IMR-90 (cell line): ENCODE results near the gene BCAR1. TPM values are rescaled to one million over a fixed set of nuclear protein-coding genes. Genes with fewer than 3 reads are reported as not detected.

Source experiments
- ATAC-seq: fragments of 200-7000 bp; cut with Tn5 transposase; 2 replicates; pipeline ENCODE4 v1.9.1; 2020; ENCODE audit warnings: low read depth, mild to moderate bottlenecking, moderate library complexity
- BruUV-seq: library from RNA; stranded (reverse); fragments of 400-500 nt; replicated peaks from 2 replicates; lab custom pipeline; 2021; lab: Mats Ljungman, UMichigan
- CTCF ChIA-PET: fragments of 300-600 bp; formaldehyde crosslinking; extraction: SDS; loops from one replicate; lab custom pipeline; 2021; ENCODE audit warnings: antibody characterized with exemption; lab: Yijun Ruan, JAX
- POLR2A ChIA-PET: fragments of 300-600 bp; sonication (Branson Sonifier 250); formaldehyde crosslinking; loops from one replicate; lab custom pipeline; 2022; ENCODE audit warnings: antibody characterized with exemption; ENCODE audit not compliant: unreplicated experiment; lab: Charles Lee
- DNase-seq: peaks from one replicate; pipeline ENCODE4 v3.0.0; 2013
- H2AFZ ChIP-seq: replicated peaks from 2 replicates; pipeline ENCODE3; 2013; ENCODE audit warnings: low read length, mild to moderate bottlenecking; ENCODE audit not compliant: poor library complexity
- H2AK5ac ChIP-seq: 2 replicates; pipeline ENCODE4 v1.6.1; 2013; ENCODE audit warnings: low read depth, low read length, inconsistent platforms
- H2AK9ac ChIP-seq: replicated peaks from 2 replicates; pipeline ENCODE3; 2013; ENCODE audit warnings: mild to moderate bottlenecking, low read depth, low read length, moderate library complexity; ENCODE audit not compliant: poor library complexity
- H2BK120ac ChIP-seq: 2 replicates; pipeline ENCODE4 v1.6.1; 2013; ENCODE audit warnings: low read depth, low read length, inconsistent platforms
- H2BK15ac ChIP-seq: 3 replicates; pipeline ENCODE4 v1.6.1; 2013; ENCODE audit warnings: low read depth, low read length, inconsistent platforms
- H2BK20ac ChIP-seq: 2 replicates; pipeline ENCODE4 v1.6.1; 2013; ENCODE audit warnings: low read depth, mild to moderate bottlenecking, inconsistent platforms, low read length, moderate library complexity
- H2BK5ac ChIP-seq: 2 replicates; pipeline ENCODE4 v1.6.1; 2013; ENCODE audit warnings: mild to moderate bottlenecking, low read depth, low read length, inconsistent platforms; ENCODE audit not compliant: poor library complexity, severe bottlenecking
- H3K14ac ChIP-seq: replicated peaks from 2 replicates; pipeline ENCODE4 v1.6.1; 2013; ENCODE audit warnings: low read depth, low read length, inconsistent platforms
- H3K18ac ChIP-seq: 2 replicates; pipeline ENCODE4 v1.6.1; 2013; ENCODE audit warnings: low read depth, low read length, control low read depth
- H3K23ac ChIP-seq: 2 replicates; pipeline ENCODE4 v1.6.1; 2013; ENCODE audit warnings: low read depth, low read length, inconsistent platforms
- H3K27ac ChIP-seq: 2 replicates; pipeline ENCODE4 v1.5.1; 2013; ENCODE audit warnings: mild to moderate bottlenecking, control low read depth, low read length; ENCODE audit not compliant: insufficient read depth
- H3K27me3 ChIP-seq: 2 replicates; pipeline ENCODE4 v1.6.1; 2013; ENCODE audit warnings: low read length; ENCODE audit not compliant: control insufficient read depth, insufficient read depth
- H3K36me3 ChIP-seq: 2 replicates; pipeline ENCODE4 v1.6.1; 2013; ENCODE audit warnings: low read length, mixed read lengths; ENCODE audit not compliant: control insufficient read depth, insufficient read depth
- H3K4ac ChIP-seq: 2 replicates; pipeline ENCODE4 v1.6.1; 2013; ENCODE audit warnings: low read depth, low read length, inconsistent platforms
- H3K4me1 ChIP-seq: 2 replicates; pipeline ENCODE4 v1.6.1; 2013; ENCODE audit warnings: low read length, mixed read lengths; ENCODE audit not compliant: control insufficient read depth, insufficient read depth
- H3K4me2 ChIP-seq: 2 replicates; pipeline ENCODE4 v1.6.1; 2013; ENCODE audit warnings: low read depth, mild to moderate bottlenecking, control low read depth, low read length, moderate library complexity
- H3K4me3 ChIP-seq: 2 replicates; pipeline ENCODE4 v1.5.1; 2013; ENCODE audit warnings: low read depth, mild to moderate bottlenecking, control low read depth, low read length, moderate library complexity; ENCODE audit not compliant: insufficient read depth
- H3K56ac ChIP-seq: 2 replicates; pipeline ENCODE4 v1.6.1; 2013; ENCODE audit warnings: low read length, inconsistent platforms; ENCODE audit not compliant: insufficient read depth; ENCODE audit errors: extremely low read depth
- H3K79me1 ChIP-seq, 2 experiments: 2 replicates each; pipeline ENCODE4 v1.6.1; 2013; ENCODE audit warnings: low read length in 2 of 2, inconsistent platforms in 1 of 2, low read depth in 1 of 2
- H3K9ac ChIP-seq: 2 replicates; pipeline ENCODE4 v1.6.1; 2013; ENCODE audit warnings: low read depth, low read length, control low read depth
- H3K9me1 ChIP-seq: 2 replicates; pipeline ENCODE4 v1.6.1; 2013; ENCODE audit warnings: low read length, inconsistent platforms; ENCODE audit not compliant: insufficient read depth
- H3K9me3 ChIP-seq: 2 replicates; pipeline ENCODE4 v1.6.1; 2013; ENCODE audit warnings: low read length; ENCODE audit not compliant: control insufficient read depth, insufficient read depth
- H4K20me1 ChIP-seq: 2 replicates; pipeline ENCODE4 v1.6.1; 2013; ENCODE audit warnings: low read length, inconsistent platforms; ENCODE audit not compliant: insufficient read depth
- H4K5ac ChIP-seq: 2 replicates; pipeline ENCODE4 v1.6.1; 2013; ENCODE audit warnings: mild to moderate bottlenecking, low read depth, low read length, control low read depth
- H4K8ac ChIP-seq, 2 experiments: 2 replicates each; pipeline ENCODE4 v1.6.1; 2013; ENCODE audit warnings: low read depth in 2 of 2, low read length in 2 of 2, control low read depth in 1 of 2, inconsistent platforms in 1 of 2
- H4K91ac ChIP-seq: 2 replicates; pipeline ENCODE4 v1.6.1; 2013; ENCODE audit warnings: low read depth, low read length, inconsistent platforms; ENCODE audit not compliant: insufficient read depth
- BHLHE40 ChIP-seq: fragments of 150-350 bp; IDR thresholded peaks from 2 replicates; pipeline ENCODE4 v1.6.1; 2016; ENCODE audit warnings: mild to moderate bottlenecking, low read depth, low read length
- CEBPB ChIP-seq: IDR thresholded peaks from 2 replicates; pipeline ENCODE4 v1.6.1; 2012; ENCODE audit warnings: low read depth, low read length, improper control_type of control experiment
- CHD1 ChIP-seq: IDR thresholded peaks from 2 replicates; pipeline ENCODE4 v1.6.1; 2012; ENCODE audit warnings: low read depth, low read length, improper control_type of control experiment
- FOS ChIP-seq: fragments of 150-350 bp; IDR thresholded peaks from 2 replicates; pipeline ENCODE4 v1.6.1; 2016; ENCODE audit warnings: low read depth, low read length
- MAFK ChIP-seq: IDR thresholded peaks from 2 replicates; pipeline ENCODE4 v1.6.1; 2012; ENCODE audit warnings: low read depth, low read length, improper control_type of control experiment
- MAZ ChIP-seq: IDR thresholded peaks from 2 replicates; pipeline ENCODE4 v1.6.1; 2012; ENCODE audit warnings: low read depth, mild to moderate bottlenecking, low read length, improper control_type of control experiment, moderate library complexity, borderline replicate concordance
- MXI1 ChIP-seq: IDR thresholded peaks from 2 replicates; pipeline ENCODE4 v1.6.1; 2012; ENCODE audit warnings: low read depth, mild to moderate bottlenecking, low read length, moderate library complexity, borderline replicate concordance
- NFE2L2 ChIP-seq: fragments of 150-350 bp; IDR thresholded peaks from 2 replicates; pipeline ENCODE4 v1.6.1; 2016; ENCODE audit warnings: low read depth, mild to moderate bottlenecking, low read length
- POLR2A ChIP-seq: IDR thresholded peaks from 2 replicates; pipeline ENCODE4 v1.6.1; 2012; ENCODE audit warnings: mild to moderate bottlenecking, low read depth, low read length
- RAD21 ChIP-seq: IDR thresholded peaks from 2 replicates; pipeline ENCODE4 v1.6.1; 2012; ENCODE audit warnings: low read length, improper control_type of control experiment
- RCOR1 ChIP-seq: IDR thresholded peaks from 2 replicates; pipeline ENCODE4 v1.6.1; 2012; ENCODE audit warnings: mild to moderate bottlenecking, low read length, improper control_type of control experiment; ENCODE audit not compliant: insufficient replicate concordance
- RFX5 ChIP-seq: IDR thresholded peaks from 2 replicates; pipeline ENCODE4 v1.8.0; 2012; ENCODE audit warnings: low read depth, mild to moderate bottlenecking, low read length, moderate library complexity
- SMC3 ChIP-seq: fragments of 150-350 bp; IDR thresholded peaks from 2 replicates; pipeline ENCODE4 v1.6.1; 2016; ENCODE audit warnings: low read depth, mild to moderate bottlenecking, antibody characterized with exemption, low read length, moderate library complexity
- WGBS, 2 experiments: methylation state at CpG; one replicate each; pipeline versions ENCODE4 v1.1.5 to v1.1.7; 2013; ENCODE audit warnings: missing lambda C conversion rate in 2 of 2; ENCODE audit not compliant: insufficient read length in 1 of 2; ENCODE audit errors: extremely low coverage in 2 of 2; 5-methylcytosine and 5-hydroxymethylcytosine counted together
- dilution Hi-C: fragments of 300-500 bp; cut with HindIII; formaldehyde crosslinking; loops from one replicate; pipeline ENCODE4 v1.14.3; 2018; ENCODE audit warnings: low sequenced_read_pairs; ENCODE audit not compliant: unreplicated experiment
- in situ Hi-C: fragments of 300-500 bp; cut with MboI; formaldehyde crosslinking; loops from 3 replicates; pipeline ENCODE4 v1.14.3; 2019; ENCODE audit warnings: low sequenced_read_pairs, inconsistent platforms, mixed read lengths
- intact Hi-C: fragments of 100-400 bp; cut with micrococcal nuclease; formaldehyde crosslinking; loops from 2 replicates; pipeline ENCODE4 v1.10.0; 2022
- polyA plus RNA-seq, 3 experiments: library from polyadenylated mRNA; depleted of rRNA; stranded (reverse); fragments of >200 nt; gene quantifications; 2 replicates each; pipeline ENCODE4 v1.2.3, GENCODE V29; 2012; ENCODE audit warnings: low replicate concordance in 1 of 3
- total RNA-seq: library from RNA; depleted of rRNA; stranded (reverse); fragments of >200 nt; gene quantifications from 2 replicates; pipeline ENCODE4 v1.2.3, GENCODE V29; 2012
- TF ChIP-seq, protein P1 (sequence below): conservative IDR thresholded peaks from 2 replicates; pipeline ENCODE4 v1.5.1; 2012; ENCODE audit warnings: mild to moderate bottlenecking, low read depth, low read length, improper control_type of control experiment
- TF ChIP-seq, protein P2 (sequence below): fragments of 150-350 bp; IDR thresholded peaks from 2 replicates; pipeline ENCODE4 v1.6.1; 2017; ENCODE audit warnings: mild to moderate bottlenecking, antibody characterized with exemption, low read length, low read depth

The BCAR1 gene
- total and polyA plus RNA-seq, 2 of the 4 experiments (the other 2 are of a cell fraction) = 18.1 to 99.4 TPM

DNA sequence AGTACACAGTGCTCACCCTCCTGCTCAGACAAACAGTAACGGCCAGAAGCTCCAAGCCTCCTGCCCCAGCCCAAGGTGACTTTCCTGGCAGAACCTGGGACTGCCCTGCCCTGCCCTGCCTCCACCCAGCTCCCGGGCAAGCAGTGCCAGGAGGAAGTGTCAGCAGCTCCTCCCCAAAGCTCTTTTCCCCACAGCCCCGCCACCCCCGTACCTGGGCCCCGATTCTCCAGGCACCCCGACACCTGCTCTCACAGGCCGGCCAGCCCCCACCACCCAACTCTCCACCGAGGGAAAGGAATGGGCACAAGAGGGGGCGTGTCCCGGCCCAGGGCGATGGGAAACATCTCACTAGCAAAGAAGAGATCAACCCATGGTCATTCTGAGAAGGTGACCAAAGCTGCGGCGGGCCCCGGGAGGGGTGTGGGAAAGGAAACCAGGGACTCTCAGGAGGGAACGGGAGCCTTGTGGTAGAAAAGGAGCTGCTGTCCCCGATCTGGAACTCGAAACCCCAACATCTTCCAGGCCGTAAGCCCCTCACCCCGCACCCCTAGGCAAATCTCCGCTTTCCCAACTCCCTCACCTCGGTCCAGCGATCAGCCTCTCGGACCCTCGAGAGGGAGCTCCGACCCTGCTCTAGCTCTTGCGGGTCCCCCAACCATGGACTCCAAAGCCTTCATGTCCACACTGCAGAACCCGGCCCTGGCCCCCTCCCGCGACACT, 1.2 kb downstream of the BCAR1 start:
- peak overlapping the region; percentile 91 for H3K23ac ChIP-seq
- H3K79me1 ChIP-seq = peaks cover 0 to 61% of the 10 kb centered on the region in 2 experiments; a peak in 3 of 4 replicates
- H3K56ac ChIP-seq = peak overlapping the region; percentile 59
- POLR2A ChIA-PET = interaction anchor here (0.7 kb wide), 1 partner anchor 13 kb away, joined by 21 read pairs; no protein-coding TSS in a partner anchor
- no TSS peak for BruUV-seq
- H2BK15ac ChIP-seq = peak overlapping the region; percentile 27; the same call in 1 of the 3 replicates
- dilution Hi-C loops = no loop called here
- WGBS, 2 experiments = 6% methylated on average over 3 of the region's 29 CpGs; no CpG with 5 or more reads in 1 of the 2 experiments
- H3K27me3 ChIP-seq = no peaks in the 10 kb centered on the region
- peak overlapping the region; percentile 65; the same call in 1 of the 2 replicates for H2BK120ac ChIP-seq
- no peak for TF ChIP-seq RCOR1
- TF ChIP-seq, protein P1, sequence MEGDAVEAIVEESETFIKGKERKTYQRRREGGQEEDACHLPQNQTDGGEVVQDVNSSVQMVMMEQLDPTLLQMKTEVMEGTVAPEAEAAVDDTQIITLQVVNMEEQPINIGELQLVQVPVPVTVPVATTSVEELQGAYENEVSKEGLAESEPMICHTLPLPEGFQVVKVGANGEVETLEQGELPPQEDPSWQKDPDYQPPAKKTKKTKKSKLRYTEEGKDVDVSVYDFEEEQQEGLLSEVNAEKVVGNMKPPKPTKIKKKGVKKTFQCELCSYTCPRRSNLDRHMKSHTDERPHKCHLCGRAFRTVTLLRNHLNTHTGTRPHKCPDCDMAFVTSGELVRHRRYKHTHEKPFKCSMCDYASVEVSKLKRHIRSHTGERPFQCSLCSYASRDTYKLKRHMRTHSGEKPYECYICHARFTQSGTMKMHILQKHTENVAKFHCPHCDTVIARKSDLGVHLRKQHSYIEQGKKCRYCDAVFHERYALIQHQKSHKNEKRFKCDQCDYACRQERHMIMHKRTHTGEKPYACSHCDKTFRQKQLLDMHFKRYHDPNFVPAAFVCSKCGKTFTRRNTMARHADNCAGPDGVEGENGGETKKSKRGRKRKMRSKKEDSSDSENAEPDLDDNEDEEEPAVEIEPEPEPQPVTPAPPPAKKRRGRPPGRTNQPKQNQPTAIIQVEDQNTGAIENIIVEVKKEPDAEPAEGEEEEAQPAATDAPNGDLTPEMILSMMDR = no peak
- no peak for TF ChIP-seq BHLHE40
- peak; percentile 50; the same call in 1 of the 2 replicates for TF ChIP-seq POLR2A
- TF ChIP-seq MAFK = no peak
- no peak for TF ChIP-seq RFX5
- TF ChIP-seq SMC3 = no peak
- 0 out of 2 replicates have a peak, but pooled peaks have one; percentile 16 for TF ChIP-seq RAD21
- no peak for TF ChIP-seq CEBPB
- no peak for TF ChIP-seq MAZ
- TF ChIP-seq CHD1 = no peak
- TF ChIP-seq, protein P2, sequence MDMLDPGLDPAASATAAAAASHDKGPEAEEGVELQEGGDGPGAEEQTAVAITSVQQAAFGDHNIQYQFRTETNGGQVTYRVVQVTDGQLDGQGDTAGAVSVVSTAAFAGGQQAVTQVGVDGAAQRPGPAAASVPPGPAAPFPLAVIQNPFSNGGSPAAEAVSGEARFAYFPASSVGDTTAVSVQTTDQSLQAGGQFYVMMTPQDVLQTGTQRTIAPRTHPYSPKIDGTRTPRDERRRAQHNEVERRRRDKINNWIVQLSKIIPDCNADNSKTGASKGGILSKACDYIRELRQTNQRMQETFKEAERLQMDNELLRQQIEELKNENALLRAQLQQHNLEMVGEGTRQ = no peak
- no peak for TF ChIP-seq FOS
- TF ChIP-seq MXI1 = no peak
- TF ChIP-seq NFE2L2 = no peak
- peak overlapping the region; percentile 85 for H3K4ac ChIP-seq
- H3K4me1 ChIP-seq = peaks cover 74% of the 10 kb centered on the region
- peak overlapping the region; percentile 4 for H2AFZ ChIP-seq
- peaks cover 38% of the 10 kb centered on the region for H3K9me1 ChIP-seq
- peaks cover 84% of the 10 kb centered on the region for H4K20me1 ChIP-seq
- H3K36me3 ChIP-seq = peaks cover 5% of the 10 kb centered on the region; the same call in 1 of the 2 replicates
- CTCF ChIA-PET = interaction anchor here (0.6 to 1.2 kb wide), 2 partner anchors 17 to 526 kb away, joined by 4 to 5 read pairs; no protein-coding TSS in a partner anchor
- peak overlapping the region; percentile 27 to 51; a peak in 2 of 4 replicates for H4K8ac ChIP-seq
- H3K9ac ChIP-seq = peak overlapping the region; percentile 96
- no peak overlapping the region for H2BK20ac ChIP-seq
- DNase-seq (no peak), ATAC-seq (no peak)
- H4K5ac ChIP-seq = no peak overlapping the region; the same call in 1 of the 2 replicates
- in situ Hi-C loops = no loop called here
- peak overlapping the region; percentile 46 for H4K91ac ChIP-seq
- peak overlapping the region; percentile 16; the same call in 1 of the 2 replicates for H3K18ac ChIP-seq
- intact Hi-C loops = loop anchor here (5.0 kb wide), 1 partner anchor 132 kb away; no protein-coding TSS in a partner anchor
- H2AK5ac ChIP-seq = peak overlapping the region; percentile 74
- peak overlapping the region; percentile 82 for H3K14ac ChIP-seq
- H3K27ac ChIP-seq = peak overlapping the region; percentile 93
- no peaks in the 10 kb centered on the region for H3K9me3 ChIP-seq
- H2BK5ac ChIP-seq = peak overlapping the region; percentile 87
- H2AK9ac ChIP-seq = peak overlapping the region; percentile 90
- H3K4me2 ChIP-seq = peak overlapping the region; percentile 86
- peak overlapping the region; percentile 70 for H3K4me3 ChIP-seq
